DMS53 treated with DMSO at 0.1 percent for 48 hours (cell line): ENCODE data around the gene PLAC1.

ENCODE experiments used
- DNase-seq: peaks from one replicate; lab custom pipeline; 2025; ENCODE audit not compliant: unreplicated experiment; lab: John Stamatoyannopoulos, UW

PLAC1 gene

DNA sequence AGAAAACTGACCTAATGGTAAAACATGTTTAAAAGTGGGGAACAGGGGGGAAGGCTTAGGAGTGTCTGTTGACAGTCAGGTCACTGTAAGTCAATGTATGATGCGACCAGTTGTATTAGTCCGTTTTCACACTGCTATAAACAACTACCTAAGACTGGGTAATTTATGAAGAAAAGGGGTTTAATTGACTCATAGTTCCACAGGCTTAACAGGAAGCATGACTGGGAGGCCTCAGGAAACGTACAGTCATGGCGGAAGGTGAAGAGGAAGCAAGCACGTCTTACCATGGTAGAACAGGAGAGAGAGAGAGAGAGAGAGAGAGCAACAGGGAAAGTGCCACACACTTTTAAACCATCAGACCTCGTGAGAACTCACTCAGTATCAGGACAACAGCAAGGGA lies 13.0 kb upstream of the PLAC1 start:
- no peak for DNase-seq

DNA sequence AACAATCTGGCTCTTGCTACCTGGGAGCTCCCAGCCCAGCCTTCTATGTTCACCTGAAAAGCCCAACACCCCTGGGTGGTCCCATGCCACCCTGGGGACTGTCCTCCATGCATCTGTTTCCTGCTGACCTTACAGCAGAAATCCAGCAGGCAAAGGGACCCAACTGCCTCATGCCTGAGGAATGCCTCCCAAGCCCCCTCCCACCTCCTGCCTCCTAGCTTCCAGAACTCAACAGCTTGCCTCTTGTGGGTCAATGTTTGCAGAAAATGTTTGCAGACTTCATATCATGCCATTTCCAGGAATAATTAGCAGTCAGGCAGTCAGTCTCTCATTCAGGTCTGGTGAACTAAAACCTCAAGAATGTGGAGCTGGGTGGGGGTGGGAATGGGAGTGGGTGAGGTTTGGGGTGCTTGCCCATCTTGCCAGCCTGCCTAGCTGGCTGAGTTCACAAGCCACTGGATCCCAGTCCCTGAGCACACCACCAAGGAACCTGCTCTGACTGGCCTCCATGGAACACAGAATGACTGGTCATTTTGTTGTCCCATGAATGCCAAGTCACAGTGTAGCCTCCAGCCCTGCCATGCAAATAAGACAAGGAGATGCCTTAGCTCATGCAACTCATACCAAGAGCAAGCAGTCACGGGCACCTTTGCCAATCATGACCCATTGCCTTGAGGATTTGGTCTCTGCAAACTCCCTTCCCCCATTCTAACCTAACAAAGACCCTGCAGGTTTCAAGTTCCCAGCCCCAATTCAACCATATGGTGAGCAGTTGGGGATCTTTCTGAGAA lies 12.1 kb upstream of the PLAC1 start:
- DNase-seq: no peak

DNA sequence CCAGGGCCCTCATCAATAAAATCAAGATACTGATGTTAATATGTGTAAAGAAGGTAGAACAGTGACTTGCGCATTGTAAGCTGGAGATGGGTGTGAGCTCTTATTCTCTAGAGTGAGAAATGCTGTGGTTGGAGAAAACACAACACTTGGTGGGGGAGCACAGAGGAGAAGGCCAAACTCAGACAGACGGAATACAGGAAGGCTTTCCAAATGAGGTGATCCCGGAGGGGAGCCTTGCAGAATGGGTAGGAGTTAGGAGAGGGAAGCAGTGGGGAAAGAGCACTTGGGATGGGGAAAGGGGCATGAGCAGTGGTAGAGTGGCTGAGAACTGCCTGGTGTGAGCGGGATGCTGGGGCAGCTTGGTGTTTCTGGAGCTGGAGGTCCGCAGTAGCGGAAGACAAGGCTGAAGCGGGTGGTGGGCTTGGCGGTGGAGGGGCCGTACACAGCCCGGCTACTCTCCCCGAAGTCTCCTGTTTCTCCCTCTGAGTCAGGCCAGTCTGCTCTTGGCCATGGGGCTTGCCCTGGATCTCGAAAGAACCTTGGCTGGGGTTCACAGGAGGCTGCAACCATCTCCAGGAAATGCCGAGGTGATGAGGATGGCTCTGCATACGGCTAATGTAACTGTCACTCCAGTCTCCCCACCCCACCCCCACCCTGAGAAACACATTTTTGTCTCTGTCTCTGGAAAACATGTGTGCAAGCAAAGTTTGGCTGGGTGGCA lies 11.3 kb upstream of the PLAC1 start:
- DNase-seq: no peak

DNA sequence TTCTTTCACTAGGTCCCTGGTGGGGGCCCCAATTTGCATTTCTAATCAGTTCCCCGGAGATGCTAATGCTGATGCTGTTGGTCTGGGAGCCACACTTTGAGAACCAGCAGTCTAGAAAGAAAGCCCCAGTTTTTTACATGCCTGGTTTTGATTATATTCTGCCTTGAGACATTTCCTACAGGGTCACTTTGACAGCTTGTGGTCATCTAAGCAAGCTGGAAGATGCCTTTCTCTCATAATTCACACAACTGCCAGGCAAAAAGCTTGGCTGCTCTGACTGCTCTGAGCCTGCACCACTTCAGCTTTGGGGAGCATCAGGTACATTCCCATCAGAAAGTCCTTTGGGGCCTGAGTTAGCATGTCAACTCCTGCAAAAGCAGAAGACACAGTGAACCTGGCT lies 5.9 kb upstream of the PLAC1 start:
- no peak for DNase-seq

DNA sequence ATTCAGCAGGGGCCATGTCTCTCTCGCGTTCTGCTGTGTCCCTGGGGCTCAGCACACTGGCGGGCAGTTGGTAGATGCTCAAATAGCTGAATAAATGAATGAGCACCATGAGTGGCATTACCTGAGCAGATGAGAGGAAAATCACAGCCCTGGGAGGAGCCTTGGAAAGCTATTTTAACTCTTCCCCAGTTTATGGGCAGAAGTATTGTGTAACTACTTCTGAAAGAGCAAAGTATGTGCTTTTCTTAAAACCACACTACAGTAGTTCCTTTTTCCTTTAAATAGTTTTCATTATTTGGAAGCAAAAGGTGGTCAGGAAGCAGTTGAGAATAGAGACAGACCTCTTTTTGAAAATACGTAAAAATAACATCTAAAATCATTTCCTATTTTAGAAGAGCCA lies 3.0 kb upstream of the PLAC1 start:
- DNase-seq: no peak

DNA sequence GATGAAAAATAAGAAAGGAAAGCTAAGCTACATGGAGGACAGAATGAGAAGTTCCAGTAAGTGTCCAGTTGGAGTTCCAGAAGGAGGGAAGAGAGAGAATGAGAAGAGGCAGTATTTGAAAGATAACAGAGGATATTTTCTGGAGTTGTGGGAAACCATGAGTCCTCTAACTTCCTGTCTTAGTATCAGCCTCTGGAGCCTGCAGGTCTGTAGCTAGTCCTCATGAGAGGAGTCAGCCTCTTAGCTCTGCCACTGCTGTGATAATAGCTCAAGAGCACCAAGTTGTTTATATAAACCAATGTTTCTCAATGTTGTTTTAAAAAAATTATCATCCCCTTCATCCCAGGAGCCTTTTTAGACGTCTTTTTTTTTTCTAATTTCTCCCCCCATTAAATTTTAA lies 2.4 kb upstream of the PLAC1 start:
- no peak for DNase-seq

DNA sequence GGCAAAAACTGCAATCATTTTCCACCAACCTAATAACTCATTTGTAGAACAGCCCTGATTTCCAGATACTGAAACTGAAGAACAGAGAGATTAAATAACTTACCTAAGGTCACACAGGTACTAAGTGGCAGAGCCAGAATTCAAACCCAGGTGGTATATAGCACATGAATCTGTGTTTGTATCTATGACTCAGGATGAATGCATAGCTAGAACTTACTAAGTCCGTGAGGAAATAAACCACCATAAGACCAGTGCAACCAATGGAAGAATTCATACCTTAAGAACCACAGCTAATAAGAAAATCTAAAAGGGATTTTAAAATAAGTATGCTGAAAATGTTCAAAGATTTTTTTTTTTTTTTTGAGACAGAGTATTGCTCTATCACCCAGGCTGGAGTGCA lies 1.5 kb upstream of the PLAC1 start:
- no peak for DNase-seq

DNA sequence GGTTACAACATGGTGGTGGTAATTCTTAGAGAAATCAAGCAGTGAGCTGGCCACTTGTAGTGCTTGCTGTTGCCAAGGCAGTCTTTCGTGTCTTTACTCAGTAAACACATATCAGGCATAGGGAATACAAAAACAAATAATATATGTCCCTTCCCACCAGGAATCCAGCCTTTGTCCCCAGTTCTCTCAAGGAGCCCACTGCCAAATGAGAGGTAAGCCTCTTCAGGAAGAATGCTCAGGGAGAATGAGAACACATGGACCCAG lies 421 bp upstream of the PLAC1 start:
- no peak for DNase-seq

DNA sequence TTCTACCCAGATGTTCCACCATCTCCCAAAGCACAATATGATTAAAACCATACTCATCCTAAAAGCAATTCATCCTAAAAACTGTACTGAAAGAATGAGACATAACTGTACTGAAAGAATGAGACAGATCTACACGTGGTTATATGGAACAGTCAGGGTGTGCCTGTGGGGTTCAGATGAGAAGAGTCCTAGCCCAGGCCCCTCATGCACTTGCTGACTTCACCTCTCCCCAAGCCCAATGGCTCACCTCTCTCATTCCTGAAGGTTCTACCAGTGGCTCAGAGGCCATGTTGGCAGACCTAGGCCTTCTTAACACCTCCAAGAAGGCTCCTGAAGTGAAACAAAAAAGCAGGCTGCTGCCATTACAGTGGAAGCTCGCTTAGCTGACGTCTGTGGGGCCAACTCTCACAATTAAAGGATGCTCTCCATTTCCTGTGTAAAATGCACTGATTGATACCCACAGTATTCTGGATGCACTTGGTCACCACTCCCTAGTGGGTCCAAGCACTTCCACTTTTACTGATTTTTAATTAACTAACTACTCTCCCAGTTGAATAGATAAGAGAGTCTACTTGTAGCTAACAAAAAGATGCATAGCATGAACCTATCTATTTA lies 3.8 kb downstream of the PLAC1 start:
- no peak for DNase-seq

DNA sequence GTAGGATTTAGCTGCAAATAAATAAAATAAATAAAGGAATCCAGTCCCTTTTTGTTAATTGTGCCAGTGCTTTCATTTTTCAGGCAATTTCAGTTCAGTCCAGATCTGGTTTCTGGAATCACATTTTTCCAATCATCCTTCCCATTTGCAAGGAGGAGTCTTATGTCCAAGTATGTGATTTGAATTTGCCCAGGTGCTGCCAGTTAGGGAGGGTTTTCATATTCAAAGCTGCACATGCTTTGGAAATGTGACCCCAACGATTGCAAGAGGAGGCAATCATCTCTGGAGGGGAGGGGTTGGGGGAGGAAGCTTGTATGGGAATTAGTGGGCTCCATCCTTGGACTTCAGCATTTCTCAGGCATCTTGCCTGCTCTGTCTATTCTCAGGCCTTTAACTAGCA lies 4.4 kb downstream of the PLAC1 start:
- no peak for DNase-seq

DNA sequence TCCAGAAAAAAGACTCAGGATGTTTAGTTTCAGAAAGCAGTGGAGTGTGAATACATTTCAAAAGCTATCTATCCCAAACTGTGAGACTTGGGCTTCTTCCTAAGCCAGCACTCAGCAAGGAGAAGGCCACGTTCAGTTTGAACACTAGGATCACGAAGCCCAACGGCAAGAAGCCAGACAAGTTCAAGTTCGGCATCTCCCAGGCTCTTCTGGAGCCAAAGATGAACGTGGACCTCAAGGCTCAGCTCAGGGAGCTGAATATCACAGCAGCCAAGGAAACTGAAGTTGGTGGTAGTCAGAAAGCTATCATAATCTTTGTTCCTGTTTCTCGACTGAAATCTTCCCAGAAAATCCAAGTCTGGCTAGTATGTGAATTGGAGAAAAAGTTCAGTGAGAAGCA lies 7.6 kb downstream of the PLAC1 start:
- DNase-seq: no peak

DNA sequence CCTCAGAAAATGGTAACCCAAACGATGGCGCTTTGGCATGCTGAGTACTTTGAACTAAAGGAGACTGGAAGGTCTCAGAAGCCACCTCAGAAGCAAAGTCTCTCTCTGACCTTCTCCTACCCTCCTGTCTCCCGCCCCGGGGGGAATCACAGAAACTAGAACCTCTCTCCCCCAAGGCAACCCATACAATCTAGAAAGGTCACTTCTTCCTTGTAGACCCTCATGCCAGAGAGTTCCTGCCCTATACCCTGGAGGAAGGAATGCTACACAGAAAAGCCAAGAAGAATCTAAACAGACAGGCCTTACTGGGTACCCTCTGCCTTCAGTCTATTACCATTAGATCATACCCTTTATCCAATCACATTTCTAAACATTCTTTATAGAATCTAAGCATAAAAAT lies 8.5 kb downstream of the PLAC1 start:
- no peak for DNase-seq

DNA sequence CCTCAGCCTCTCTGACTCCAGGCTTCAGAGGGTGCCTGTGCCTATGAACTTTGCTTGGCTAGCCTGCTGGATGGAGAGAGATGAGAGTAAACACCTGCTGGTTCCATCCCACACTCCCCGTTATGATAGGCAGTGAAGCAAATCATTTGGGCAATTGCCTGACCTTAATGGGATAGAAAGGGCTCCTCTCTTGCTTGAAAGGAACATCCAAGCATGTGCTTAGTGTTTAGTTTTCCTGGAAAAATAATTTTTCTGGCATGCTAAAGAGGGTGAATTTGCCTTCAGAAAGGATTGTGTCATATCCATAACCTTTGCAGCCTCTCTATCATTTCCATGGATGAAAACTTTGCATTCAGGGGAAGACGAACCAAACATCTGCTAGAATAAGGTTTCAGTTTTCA lies 10.8 kb downstream of the PLAC1 start:
- no peak for DNase-seq

DNA sequence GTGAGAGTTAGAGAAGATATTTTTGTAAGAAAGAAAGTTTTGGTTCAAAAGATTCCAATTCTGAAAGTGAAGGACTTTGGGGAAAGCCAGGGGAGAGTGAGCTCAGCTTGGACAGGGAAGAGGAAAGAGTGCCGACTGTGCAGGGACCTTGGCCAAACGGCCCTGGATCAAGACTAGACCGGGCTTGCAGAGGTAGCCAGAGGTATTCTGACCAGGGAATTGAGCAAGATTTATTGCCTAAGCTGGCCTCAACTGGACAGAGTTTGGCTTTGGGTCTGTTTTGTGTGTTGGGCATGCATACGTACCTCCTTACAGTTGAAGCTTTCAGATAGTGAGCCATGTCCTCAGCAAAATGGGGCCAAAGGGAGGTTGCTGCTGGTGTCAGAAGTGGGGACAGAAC lies 11.6 kb downstream of the PLAC1 start:
- DNase-seq: no peak

DNA sequence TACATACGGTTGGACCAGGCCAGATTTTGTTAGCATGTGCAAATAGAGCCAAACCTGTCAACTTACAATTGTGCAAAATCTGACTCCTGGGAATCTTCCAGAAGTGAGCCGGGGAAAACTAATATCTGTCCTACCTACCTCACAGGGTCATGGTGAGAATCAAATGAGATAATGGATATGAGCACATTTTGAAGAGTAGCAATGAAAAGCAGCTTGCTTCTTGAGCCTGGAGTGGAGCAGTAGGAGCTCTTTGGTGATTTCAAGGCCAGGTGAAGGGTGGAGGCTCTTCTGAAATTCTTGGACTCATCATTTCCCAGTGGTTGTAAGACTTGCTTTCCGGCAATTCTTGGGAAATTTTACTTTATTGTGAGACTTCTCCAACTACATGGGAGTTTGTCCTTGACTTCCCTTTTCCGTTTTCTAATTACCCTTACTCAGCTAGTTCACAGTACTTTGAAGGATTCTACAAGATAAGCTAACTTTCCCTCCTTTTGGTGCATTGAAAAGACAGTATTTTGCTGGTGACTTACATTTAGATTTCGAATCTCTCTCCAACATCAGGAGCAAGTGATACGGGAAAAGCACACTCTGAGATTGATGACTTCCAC lies 12.2 kb downstream of the PLAC1 start:
- no peak for DNase-seq

DNA sequence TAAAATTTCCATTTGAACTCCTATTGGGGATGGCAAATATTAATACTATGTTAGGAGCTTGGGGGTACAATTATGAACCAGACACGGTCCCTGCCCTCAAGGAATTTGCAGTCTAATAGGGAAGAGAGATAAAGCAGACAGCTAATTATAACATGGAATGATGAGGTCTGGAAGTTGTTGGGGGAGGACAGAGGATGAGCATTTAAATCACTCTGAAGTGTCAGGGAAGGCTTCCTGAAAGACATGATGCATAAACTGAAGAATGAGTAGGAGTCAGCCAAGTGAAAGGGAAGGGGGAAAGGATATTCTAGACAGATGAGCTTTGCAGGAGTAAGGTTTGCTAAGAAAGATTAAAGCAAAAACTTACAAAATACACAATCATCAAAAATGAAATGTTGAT lies 15.9 kb downstream of the PLAC1 start:
- no peak for DNase-seq

DNA sequence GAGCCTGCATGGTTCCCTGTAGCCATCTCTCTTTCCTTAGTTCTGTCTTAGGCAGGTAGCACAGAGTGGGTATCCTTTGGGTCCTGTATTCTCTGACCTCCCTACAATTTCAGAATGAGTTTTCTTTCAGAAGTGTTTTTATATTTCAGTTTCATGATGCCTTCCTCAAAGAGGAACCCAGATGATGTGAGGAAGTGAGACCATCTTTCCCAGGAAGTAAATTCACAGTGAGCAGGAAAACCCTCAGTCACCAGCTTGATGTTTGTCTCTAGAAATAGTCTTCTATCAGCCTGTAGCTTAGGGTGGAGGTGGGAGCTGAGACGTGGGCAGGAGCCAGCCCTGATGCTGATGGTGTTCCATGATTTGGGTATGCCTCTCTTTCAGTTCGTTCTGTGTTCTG lies 16.9 kb downstream of the PLAC1 start:
- DNase-seq: no peak

DNA sequence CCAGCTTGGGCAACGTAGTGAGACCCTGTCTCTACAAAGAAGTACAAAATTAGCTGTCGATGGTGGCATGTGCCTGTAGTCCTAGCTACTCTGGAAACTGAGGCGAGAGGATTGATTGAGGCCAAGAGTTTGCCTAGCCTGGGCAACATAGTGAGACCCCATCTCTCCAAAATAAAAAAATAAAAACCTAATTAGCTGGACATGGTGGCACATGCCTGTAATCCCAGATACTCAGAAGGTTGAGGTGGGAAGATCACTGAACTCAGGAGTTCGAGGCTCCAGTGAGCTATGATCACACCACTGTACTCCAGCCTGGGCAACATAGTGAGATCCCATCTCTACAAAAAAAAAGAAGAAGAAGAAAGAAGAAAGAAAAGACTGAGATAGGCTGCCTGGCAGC lies 17.4 kb downstream of the PLAC1 start:
- no peak for DNase-seq

DNA sequence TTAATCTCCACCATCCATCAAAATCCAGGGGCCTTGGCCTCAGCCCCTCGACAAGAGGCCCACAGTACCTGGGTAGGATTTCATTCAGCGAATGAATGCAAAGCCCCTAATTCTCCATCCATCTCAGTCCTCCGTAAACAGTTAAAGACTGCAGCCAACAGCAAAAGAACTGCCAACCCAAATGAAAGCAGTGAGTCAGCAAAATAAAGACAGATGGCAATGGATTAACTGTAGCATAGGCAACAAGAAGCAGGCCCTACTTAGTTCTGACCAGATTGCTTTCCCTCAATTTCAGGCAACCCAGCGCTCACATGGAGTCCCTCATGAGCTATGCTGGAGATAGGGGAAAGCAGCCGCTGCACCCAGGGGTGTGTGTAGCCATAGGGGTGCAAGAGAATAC lies 21.4 kb downstream of the PLAC1 start:
- no peak for DNase-seq

DNA sequence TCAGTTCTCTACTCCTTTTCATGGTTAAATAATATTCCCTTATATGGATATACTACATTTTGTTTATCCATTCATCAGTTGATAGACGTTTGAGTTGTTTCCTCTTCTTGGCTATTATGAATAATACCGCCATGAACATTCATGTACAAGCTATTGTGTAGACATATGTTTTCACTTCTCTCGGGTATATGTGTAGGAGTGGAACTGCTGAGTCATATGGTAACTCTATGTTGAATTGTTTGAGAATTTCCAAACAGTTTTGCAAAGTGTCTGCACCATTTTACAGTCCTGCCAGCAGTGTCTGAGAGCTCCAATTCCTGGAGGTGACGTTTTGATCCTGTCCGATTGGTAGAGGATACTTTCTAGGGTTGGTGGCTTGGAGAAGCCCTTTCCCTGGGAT lies 23.6 kb downstream of the PLAC1 start:
- DNase-seq: no peak

DNA sequence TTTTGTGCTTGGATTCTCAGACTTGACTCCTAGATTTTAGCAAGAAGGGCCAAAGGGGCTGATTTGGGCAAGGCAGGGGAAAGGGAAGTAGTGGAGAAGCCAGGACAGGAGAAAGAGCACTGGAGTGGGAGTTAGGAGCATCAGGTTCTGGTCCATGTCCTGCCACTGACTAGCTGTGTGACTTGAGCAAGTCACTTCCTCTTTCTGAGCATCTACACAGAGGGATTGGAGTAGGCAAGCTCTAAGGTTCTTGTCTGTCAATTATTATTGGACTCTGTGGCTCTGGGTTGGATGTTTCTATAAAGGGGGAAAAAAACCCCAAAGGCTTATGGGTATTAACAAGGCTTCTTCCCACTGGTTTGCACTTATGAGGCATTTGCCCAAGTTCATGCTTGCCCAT lies 24.4 kb downstream of the PLAC1 start:
- DNase-seq: no peak

DNA sequence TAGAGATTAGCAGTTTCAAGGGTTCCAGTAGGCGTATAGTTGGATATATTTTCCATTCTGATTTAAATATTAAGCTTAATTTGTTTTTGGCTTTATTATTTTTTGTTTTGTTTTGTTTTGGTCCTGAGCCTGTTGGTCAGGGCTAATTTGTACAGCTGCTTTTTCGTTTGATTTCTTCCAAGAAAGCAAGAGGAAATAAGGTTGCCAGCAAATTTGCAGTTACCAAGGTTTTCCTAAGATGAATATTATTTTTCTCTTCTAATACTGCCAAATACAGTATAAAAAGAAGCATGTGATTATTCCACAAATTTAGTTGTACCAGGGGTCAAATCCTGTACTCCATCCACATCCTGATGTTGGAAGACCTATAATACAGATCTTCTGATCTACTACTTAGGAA lies 24.9 kb downstream of the PLAC1 start:
- DNase-seq: no peak
